Endometrial microvascular endothelial cells (primary cell): ENCODE data around the gene PTPN12. TPM values are rescaled to one million over a fixed set of nuclear protein-coding genes. Genes with fewer than 3 reads are reported as not detected.

Experiments
- in situ Hi-C: cut with HindIII; loops from 2 replicates; pipeline ENCODE4 v1.10.0; 2017; ENCODE audit warnings: low sequenced_read_pairs, low pct_unique_long_range_greater_than_20kb; ENCODE audit errors: inconsistent ontology term
- total RNA-seq: library from RNA; depleted of rRNA; stranded (reverse); fragments of >200 nt; gene quantifications from one replicate; pipeline ENCODE4 v1.2.3, GENCODE V29; 2015; ENCODE audit errors: inconsistent ontology term

PTPN12 gene
- total RNA-seq, 1 donor from 2014 or later: 73.5 TPM

DNA sequence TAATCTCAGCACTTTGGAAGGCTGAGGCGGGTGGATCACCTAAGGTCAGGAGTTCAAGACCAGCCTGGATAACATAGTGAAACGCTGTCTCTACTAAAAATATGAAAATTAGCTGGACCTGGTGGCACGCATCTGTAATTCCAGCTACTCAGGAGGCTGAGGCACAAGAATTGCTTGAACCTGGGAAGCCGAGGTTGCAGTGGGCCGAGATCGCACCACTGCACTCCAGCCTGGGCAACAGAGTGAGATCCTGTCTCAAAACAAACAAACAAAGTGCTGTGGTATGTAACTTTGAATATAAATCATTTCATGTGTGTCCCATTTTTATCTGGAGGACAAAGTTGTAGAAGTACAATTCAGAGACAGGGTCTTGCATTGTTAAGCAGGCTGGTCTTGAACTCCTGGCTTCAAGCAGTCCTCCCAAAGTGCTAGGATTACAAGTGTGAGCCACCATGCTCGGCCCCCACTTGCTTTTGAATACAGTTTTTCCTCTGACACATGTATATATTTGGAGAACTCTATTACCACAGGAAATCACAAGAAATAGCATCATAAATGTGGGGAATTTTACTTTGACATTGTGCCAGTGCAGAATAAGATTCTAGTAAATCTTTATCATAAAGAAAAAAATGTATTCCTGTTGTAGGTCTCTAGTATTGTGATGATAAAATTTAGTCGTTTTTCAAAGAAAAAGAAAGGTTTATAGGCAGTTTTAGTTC, 32.6 kb downstream of the PTPN12 start:
- in situ Hi-C loops: no loop called here

DNA sequence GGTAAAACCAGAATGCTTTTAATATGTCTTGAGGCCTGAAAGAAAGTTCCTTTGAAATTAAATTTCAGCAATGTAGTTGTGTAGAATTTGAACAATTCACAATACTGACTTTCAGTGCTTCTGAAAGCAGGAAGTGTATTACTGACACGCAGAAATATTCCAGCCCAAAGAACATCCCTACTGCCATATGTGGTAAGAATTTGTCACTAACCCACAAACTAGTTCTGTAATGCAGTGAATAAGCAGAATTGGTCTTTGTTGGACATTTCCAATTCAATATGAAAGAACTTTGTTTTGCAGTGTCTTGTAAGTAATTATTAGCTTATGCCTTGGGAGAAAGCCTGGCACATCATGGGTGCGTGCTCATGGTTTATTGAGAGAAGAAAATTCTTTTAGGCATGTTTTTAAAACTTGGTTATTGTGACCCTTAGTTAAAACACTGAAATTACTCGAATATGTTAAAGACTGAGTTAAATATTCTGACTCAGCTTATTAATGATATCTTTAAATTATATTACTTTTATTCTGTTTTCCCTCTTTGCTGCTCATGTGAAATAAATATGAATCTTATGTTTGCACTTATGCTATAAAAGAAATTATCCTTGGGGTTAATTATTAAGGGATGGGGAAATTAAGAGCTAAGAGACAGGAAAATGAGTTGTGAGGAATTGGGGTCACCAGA, 33.4 kb downstream of the PTPN12 start:
- in situ Hi-C loops: no loop called here

DNA sequence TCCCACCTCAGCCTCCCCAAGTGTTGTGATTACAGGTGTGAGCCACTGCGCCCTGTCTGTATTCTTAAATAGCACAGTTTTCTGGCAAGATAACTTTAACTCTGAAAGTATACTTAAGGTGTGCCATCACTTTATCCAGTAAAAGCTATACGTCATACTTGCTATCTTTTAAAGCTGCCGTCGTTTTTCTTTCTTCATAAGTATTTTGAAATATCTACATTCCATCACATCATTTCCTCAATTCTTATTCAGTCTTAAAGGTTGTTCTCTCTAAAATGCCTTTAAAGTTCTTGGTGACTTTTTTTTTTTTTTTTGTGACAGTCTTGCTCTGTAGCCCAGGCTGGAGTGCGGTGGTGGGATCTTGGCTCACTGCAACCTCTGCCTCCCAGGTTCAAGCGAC, 34.7 kb downstream of the PTPN12 start:
- in situ Hi-C loops: no loop called here

DNA sequence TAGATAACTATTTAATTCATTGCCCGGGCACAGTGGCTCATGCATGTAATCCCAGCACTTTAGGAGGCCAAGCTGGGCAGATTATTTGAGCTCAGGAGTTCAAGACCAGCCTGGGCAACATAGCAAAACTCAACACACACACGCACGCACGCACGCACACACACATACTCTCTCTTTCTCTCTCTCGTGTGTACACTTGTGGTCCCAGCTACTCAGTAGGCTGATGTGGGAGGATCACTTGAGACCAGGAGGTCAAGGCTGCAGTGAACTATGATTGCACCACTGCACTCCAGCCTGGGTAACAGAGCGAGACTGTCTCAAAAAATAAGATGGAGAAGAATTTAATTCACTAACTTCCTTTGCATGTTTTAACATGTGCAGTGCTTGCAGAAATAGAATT, 38.1 kb downstream of the PTPN12 start:
- in situ Hi-C loops: no loop called here

DNA sequence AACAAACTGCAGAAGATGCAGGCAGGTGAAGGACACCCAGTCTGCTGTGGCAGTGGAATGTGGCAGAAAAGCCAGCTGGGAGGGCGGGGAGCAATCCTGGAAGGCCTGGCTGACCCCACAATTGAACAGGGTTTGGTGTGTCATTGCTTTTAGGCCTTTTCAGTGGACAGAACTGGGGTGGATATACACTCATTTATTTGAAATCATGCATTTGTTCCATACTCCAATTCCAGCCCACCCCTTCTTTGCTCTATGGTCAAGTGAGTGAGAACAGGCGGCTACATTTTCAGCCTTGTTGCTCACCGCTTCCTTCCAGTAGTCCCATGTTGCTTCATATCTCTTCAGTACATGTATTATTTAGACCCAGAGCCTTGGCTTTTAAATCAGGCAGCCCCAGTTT, 39.8 kb downstream of the PTPN12 start:
- in situ Hi-C loops: no loop called here

DNA sequence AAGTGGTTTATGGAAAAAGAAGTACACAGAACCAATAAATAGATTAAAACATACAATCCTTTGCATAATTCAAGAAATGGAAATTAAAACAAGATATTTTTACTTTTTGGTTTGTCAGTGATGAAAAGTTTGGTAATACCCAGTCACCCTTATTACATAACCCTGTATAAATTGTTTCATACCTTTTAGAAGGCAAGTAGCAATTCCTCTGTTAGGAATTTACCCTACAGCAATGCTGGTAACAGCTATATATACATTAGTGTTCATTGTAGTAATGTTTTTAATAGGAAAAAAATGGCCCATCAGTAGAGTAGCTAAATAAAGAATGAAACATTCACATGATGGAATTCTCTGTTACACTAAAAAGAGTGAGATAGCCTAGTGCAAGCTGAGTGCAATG, 42.7 kb downstream of the PTPN12 start:
- in situ Hi-C loops: no loop called here

DNA sequence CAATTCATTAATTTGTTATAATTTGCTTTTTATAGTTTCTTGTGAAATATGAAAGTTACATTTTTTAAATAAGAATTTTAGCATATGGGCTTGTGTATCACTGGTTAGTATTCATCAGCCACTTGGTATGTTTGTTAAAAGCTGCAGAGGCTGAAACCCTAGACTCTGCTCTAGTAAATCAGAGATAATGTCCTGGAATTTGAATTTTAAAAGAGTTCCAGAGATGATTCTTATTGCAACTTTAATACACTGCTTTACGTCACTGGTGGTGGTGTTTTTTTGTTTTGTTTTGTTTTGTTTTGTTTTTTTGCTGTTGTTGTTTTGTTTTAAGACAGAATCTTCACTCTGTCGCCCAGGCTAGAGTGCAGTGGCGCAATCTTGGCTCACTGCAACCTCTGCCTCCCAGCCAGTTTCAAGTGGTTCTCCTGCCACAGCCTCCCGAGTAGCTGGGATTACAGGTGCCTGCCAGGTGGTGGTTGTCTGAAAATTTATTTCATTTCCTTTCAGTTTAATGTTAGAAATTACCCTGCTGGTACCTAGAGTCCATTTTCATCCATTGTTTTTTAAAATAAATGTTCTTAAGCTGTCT, 43.8 kb downstream of the PTPN12 start:
- in situ Hi-C loops: no loop called here

DNA sequence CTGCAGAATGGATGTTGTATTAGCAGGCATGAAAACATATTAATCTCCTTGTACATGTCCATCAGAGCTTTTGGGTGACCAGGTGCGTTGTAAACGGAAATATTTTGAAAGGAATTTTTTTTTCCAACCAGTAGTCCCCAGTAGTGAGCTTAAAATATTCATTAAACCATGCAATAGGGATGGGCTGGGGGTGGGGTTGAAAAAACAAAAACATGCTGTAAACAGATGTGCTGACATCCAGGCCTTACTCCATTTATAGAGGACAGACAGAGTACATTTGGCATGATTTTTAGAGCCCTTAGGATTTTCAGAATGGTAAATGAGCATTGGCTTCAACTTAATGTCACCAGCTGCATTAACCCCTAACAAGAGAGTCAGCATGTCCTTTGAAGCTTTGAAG, 50.2 kb downstream of the PTPN12 start:
- in situ Hi-C loops: no loop called here

DNA sequence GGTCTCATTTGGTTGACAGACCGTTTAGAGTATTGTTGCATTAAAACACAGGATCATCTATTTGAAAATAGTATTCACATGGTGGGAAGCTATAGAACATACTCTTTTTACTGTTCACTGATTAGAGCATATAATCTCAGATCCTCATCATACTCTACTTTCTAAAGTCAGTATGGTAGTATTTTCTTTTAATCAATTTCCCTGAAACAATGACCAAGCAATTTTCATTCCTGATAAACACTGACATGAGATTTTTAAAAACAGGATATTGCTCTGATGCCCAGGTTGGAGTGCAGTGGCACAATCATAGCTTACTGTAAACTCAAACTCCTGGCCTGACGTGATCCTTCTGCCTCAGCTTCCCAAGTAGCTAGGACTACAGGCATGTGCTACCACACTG, 63.9 kb downstream of the PTPN12 start:
- in situ Hi-C loops: no loop called here

DNA sequence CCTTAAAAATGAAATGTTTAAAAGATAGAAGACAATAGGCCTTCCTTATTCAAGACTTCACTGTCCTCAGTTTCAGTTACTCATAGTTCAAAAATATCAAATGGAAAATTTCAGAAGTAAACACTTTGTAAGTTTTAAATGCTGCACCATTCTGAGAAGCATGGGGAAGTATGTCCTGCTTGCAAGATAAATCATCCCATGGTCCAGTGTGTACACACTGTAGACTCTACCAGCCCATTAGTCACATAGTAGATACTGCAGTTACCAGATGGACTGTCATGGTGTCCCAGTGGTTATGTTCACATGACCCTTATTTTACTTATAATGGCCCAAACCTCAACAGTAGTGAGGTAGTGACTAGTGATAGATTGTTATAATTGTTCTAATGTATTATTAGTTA, 69.5 kb downstream of the PTPN12 start:
- in situ Hi-C loops: no loop called here

DNA sequence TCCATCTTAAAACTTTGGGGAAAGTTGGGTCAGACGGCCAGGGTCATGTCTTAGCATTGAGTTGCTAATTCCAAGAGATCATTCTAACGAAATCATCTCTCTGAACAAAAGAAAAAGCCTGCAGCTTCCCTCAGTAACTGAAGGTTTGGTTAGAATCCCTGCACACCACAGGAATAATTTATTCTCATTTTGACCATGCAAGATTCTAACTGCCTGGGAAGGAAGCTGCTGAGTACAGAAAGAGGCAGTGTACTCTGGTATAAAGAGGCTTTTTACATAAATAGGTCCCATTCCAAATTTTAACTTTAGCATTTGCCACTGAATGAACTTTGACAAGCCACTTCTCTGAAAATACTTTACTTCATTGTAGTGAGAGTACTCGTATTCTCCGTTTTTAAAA, 82.2 kb downstream of the PTPN12 start:
- in situ Hi-C loops: no loop called here

DNA sequence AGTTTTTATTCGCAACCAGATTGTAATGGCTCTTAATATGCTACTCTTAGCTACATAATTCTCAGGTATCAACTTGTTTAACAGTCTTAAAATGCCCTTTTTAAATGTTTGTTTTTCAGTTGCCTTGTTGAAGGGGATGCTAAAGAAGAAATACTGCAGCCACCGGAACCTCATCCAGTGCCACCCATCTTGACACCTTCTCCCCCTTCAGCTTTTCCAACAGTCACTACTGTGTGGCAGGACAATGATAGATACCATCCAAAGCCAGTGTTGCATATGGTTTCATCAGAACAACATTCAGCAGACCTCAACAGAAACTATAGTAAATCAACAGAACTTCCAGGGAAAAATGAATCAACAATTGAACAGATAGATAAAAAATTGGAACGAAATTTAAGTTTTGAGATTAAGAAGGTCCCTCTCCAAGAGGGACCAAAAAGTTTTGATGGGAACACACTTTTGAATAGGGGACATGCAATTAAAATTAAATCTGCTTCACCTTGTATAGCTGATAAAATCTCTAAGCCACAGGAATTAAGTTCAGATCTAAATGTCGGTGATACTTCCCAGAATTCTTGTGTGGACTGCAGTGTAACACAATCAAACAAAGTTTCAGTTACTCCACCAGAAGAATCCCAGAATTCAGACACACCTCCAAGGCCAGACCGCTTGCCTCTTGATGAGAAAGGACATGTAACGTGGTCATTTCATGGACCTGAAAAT, 89.7 kb downstream of the PTPN12 start:
- in situ Hi-C loops: no loop called here

DNA sequence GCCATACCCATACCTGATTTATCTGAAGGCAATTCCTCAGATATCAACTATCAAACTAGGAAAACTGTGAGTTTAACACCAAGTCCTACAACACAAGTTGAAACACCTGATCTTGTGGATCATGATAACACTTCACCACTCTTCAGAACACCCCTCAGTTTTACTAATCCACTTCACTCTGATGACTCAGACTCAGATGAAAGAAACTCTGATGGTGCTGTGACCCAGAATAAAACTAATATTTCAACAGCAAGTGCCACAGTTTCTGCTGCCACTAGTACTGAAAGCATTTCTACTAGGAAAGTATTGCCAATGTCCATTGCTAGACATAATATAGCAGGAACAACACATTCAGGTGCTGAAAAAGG, 90.2 kb downstream of the PTPN12 start:
- in situ Hi-C loops: no loop called here

DNA sequence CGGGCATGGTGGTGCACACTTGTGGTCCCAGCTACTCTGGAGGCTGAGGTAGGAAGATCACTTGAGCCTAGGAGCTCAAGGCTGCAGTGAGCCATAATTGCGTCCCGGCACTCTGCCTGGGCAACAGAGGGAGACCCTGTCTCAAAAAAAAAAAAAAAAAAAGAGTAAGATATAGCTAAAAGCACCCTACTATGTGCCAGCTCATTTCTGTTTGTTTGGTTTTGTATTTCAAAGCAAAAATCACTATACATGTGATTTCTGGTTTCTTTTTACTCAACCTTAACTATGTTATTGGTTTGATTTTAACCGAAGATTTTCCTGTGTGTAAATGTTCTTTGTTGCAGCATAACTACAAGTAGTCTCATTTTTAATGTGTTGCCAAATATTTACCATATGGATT, 92.7 kb downstream of the PTPN12 start:
- in situ Hi-C loops: no loop called here

DNA sequence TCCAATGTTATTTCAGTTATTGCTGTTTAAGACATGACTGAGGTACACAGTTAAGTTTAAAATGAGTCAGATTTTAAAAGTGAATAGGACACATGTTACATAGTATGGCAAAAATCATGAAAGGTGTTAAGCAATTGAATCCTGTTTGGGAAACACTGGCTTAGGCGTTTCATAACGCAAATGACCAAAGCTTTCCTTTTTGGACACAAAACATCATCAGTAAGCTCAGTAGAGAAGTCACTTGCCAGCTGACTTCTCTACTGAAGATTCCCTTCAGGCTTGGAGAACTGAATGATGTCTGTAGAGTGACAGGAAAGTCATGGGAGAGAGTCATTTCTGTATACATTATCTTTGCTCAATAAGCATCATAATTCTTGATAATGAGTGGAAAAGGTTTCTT, 94.7 kb downstream of the PTPN12 start:
- in situ Hi-C loops: no loop called here

DNA sequence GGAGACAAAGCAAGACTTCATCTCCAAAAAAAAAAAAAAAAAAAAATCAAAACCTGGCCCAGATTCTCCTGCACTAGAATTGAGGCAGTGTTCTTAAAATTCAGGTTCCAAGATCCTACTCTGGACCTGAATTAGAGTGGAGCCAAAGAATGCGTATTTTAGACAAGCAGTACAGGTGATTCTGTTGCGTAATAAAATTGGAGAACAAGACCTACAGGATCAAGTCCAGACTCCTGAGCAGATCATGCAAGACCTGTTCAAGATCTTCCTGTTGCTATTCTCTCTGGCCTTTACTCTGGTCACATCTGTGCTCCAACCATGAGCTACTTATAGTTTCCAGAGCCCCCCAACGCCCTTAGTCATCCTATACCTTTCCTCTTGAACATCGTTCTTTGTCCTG, 107.7 kb downstream of the PTPN12 start:
- in situ Hi-C loops: no loop called here

DNA sequence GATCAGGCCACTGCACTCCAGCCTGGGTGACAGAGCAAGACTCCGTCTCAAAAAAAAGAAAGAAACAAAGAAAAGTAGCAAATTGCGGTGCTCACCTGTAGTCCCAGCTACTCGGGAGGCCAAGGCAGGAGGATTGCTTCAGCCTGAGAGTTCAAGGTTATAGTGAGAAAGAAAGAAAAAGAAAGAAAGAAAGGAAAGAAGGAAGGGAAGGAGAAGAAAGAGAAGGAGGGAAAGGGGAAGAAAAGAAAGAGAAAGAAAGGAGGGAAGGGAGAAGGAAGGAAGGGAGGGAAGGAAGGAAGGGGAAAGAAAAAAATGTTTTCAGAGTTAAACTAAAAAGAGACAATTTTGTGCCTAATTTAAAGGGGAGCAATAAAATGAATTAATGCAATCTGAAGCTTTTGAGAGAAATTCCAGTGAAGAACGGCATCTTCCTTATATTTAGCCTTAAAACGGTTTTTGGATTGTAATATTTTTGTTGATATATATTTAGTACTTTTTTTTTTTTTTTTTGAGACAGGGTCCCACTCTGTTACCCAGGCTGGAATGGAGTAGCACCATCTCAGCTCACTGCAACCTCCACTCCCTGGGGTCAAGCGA, 111.7 kb downstream of the PTPN12 start:
- in situ Hi-C loops: no loop called here

DNA sequence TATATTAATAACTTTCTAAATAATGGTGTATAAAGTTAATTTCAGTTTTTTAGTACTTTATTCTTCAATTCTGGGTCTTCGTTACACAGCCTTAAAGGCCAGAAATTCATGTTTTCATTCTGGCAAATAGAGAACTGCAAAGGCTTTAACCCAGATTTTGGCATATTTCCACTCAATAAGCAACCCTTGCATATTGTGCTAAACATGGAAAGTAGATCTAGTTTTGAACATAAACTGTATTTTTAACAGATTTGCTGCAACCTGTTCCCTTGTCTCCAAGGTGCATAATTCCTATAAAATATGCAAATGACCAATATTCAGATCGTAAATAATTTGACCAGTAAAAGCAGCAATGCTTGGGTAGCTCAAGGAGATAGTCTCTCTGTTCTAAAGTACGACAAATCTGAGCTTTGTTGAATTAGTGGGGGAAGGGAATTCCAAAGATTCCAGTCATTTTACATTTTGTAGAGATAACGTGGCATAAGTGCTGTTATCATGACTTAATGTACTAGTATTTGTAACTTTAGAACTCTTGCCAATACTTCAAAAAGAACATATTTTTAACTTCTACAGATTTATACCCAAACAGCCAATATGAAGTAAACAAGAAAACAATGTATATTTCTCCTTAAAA, 112.7 kb downstream of the PTPN12 start:
- in situ Hi-C loops: no loop called here

DNA sequence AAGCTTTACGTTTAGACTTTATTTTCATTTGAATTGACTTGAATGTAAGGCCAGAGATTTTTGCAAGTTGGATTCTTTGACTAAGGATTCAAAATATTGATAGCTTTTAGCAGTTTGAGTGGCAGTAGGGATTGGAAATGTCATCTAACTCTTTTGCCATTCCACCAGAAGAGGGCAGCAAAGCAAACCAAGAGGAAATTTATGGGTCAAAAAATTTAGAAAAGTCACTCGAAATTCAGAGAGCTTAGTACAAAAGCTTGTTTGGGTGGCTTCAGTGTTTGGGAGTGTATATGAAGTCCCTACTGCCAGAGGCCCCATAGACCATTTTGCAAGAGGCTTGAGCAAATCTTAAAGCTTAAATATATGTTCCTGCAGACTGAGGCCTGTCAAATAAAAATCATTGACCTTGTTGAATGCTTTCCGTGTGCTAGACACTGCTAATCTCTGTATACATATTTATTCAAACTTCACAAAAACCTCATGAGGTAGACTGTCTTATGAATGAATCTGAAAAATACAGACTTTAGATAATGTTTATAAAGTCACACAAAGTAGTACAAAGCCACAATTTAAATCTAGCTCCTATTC, 114.6 kb downstream of the PTPN12 start:
- in situ Hi-C loops: no loop called here
